GM12875 (cell line): ENCODE results near the gene VEGFC.

Experiments used
- H3K4me3 ChIP-seq: one replicate; pipeline ENCODE4 v1.5.1; 2011; ENCODE audit warnings: low read depth, low read length, control low read depth
- CTCF ChIP-seq: IDR thresholded peaks from 2 replicates; pipeline ENCODE4 v1.5.1; 2011; ENCODE audit warnings: low read depth, mild to moderate bottlenecking, control low read depth, inconsistent platforms, low read length, moderate library complexity, borderline replicate concordance; ENCODE audit not compliant: insufficient read depth

VEGFC gene

GRCh38 chr4:176798540-176798939, 5.8 kb upstream of the VEGFC start:
- H3K4me3 ChIP-seq: no peak overlapping the region
- no peak for TF ChIP-seq CTCF

GRCh38 chr4:176795441-176795840, 2.7 kb upstream of the VEGFC start:
- H3K4me3 ChIP-seq: no peak overlapping the region

GRCh38 chr4:176794651-176795050, 1.9 kb upstream of the VEGFC start:
- TF ChIP-seq CTCF: no peak
- H3K4me3 ChIP-seq: no peak overlapping the region

More at GRCh38 chr4:176795441-176795840, 2.7 kb upstream of the VEGFC start:
- TF ChIP-seq CTCF: no peak

GRCh38 chr4:176794151-176794550, 1.4 kb upstream of the VEGFC start:
- no peak for TF ChIP-seq CTCF
- H3K4me3 ChIP-seq: no peak overlapping the region

GRCh38 chr4:176793060-176793605, 411 bp upstream of the VEGFC start:
- no peak overlapping the region for H3K4me3 ChIP-seq
- no peak for TF ChIP-seq CTCF

- TF ChIP-seq CTCF: no peak
- H3K4me3 ChIP-seq: no peak overlapping the region
Observed at GRCh38 chr4:176791591-176792325, 964 bp downstream of the VEGFC start.

GRCh38 chr4:176790398-176790797, 2.3 kb downstream of the VEGFC start:
- no peak overlapping the region for H3K4me3 ChIP-seq

More at GRCh38 chr4:176790398-176790797, 2.3 kb downstream of the VEGFC start:
- TF ChIP-seq CTCF: no peak
